NCI-H2196 treated with DMSO at 0.1 percent for 48 hours (cell line): ENCODE data around the gene RILPL1.
A peak's percentile ranks its signal among the peaks of the same experiment; 100 is the strongest.
"Not testable (repeated sequence)": the region's sequence is repeated elsewhere in the genome, so short reads cannot be mapped to it uniquely, and the experiment has no call there.

ENCODE experiments used
- DNase-seq: peaks from one replicate; lab custom pipeline; 2025; ENCODE audit not compliant: unreplicated experiment; lab: John Stamatoyannopoulos, UW

Gene RILPL1

DNA sequence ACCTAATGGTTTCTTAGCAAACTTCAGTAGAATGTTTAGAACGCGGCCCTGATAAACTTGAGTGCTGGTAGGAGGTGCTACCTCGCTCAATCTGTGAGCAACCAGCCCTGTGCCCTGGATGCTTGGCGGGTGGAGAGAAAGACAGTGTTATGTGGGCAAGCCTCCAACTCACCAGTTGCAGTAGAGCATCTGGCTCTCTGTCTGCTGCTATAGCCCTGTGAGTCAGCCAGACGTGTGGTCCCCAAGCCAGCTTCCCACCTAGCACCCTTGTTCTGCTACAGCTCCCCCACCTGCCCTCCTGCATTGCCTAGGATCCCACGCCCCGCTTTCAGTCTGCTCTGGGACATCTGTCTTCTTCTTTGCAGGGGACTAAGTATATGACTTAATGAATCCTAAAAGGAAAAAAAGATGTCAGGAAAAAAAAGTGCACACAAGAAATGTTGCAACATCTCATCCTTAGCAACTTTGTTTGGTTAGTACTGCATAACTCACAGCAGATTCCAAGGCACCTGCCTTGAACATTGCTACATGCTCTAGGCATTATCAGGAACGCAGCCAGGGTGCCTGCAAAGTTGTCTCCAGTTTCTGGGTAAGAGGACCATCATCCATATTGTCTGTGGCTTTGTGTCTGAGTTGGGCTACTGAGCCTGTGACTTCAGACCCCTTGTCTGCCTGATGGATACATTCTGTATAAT lies 62.0 kb downstream of the RILPL1 start:
- DNase-seq, result no peak

DNA sequence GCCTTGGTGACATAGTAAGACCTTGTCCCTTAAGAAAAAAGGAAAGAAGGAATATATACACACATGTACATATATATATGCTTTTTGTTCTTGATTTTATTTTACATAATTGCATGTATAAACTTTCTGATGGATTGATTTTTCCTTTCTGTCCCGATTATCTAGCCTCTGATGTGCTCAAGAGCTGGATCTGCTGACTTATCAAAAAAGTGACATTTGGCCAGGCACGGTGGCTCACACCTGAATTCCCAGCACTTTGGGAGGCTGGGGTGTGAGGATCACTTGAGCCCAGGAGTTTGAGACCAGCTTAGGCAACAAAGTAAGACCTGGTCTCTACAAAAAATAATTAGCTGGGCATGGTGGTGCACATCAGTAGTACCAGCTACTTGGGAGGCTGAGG lies 63.5 kb downstream of the RILPL1 start:
- no peak for DNase-seq

DNA sequence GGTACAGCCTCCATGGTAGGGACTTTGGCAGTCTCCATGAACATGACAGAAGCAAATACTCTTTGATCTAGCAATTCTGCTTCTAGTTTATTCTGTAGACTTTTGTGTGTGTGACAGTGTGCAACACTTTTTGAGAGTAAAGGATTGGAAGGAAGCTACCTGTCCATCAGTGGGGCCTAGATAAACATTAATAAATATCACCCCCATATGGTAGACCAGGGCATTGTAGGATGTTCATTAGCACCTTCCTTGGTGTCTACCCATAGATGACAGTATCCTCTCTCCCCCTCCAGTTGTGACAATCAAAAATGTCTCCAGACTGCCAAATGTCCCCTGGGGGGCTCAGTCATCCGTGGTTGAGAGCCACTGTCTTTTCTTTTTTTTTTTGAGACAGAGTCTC lies 64.7 kb downstream of the RILPL1 start:
- DNase-seq, result no peak

DNA sequence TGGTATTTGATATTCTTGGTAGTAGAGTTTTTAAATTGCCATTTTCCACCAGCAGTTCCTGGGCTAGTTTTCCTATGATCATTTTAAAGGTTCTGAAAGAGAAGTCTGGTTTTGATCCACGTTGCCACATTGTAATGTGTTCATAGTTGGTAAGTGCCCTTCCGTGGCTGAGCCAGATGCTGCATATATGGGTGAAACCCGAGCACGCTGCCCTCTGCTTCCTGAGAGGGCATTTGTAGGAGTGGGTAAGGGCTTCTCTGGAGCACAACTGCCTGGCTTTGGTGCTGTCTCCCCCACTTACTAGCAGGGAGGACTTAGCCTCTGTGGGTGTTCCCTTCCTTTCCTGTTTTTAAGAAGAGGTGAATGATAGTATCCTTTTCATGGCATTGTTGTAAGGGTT lies 68.4 kb downstream of the RILPL1 start:
- DNase-seq, result no peak

DNA sequence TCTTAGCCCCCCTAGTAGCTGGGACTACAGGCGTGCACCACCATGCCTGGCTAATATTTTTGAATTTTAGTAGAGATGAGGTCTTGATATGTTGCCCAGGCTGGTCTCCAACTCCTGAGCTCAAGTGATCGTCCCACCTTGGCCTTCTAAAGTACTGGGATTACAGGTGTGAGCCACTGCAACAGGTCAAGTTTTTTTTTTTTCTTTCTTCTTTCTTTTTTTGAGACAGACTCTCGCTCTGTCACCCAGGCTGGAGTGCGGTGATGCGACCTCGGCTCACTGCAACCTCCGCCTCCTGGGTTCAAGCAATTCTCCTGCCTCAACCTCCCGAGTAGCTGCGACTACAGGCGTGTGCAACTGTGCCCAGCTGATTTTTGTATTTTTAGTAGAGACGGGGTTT lies 70.3 kb downstream of the RILPL1 start:
- DNase-seq, result not testable (repeated sequence)

DNA sequence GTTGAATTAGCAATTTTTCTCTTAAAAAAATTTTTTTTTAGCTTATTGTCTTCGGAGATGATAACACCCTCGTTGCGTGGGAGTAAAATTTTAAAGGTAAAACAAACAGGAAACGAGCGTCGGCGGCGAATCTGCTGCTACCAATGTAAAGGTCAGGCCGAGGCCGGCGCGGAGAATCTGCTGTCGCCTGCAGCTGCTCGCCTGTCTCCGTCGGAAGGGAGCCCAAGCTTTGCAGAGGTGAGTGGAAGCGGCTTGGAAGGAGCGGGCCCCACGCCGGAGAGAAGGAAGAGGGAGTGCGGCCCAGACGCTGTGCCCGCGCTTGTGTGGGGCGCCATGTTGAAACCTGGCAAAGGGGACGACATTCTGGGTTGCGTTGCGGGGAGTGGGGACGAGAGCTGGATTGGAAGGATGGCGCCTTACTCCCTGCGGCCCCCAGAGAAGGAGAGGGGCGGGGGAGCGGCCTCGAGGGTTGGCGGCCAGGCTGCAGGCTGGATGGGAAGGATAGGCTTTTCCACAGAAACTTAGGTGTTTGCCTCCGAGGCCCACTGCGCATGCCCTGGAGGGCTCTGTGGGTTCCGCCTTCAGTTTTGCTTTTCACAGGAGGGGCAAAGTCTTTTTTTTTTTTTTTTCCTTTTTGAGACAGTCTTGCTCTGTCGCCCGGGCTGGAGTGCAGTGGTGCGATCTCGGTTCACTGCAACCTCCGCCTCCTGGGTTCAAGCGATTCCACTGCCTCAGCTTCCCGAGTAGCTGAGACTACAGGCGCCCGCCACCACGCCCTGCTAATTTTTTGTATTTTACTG lies 75.3 kb downstream of the RILPL1 start, which contains the start of gene SNRNP35:
TSS of gene SNRNP35 (plus strand) at position 160 of the 800 bp plus-strand sequence. CDS start 7,402 bp downstream, outside the sequence.
- DNase-seq, result peak; percentile 70

DNA sequence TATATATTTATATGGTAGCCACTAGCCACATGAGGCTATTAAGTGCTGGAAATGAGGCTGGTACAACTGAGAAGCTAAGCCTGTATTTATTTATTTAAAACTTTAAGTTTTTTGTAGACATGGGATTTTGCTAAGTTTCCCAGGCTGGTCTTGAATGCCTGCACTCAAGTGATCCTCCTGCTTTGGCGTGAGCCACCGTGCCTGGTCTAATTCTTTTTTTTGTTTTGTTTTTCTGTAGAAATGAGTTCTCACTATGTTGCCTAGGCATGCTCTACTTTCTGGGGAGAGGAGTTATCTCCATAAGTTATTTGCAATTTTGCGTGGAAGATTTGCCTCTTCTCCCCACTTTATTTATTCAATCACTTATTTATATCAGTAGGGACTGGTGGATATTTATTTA lies 80.4 kb downstream of the RILPL1 start:
- DNase-seq, result no peak

DNA sequence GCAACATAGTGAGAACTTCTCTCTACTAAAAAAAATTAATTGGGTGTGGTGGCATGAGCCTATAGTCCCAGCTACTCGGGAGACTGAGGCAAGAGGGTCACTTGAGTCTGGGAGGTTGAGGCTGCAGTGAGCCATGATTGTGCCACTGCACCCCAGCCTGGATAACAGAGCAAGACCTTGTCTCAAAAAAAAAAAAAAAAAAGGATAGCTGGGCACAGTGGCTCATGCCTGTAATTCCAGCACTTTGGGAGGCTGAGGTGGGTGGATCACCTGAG lies 81.3 kb downstream of the RILPL1 start:
- DNase-seq, result not testable (repeated sequence)

DNA sequence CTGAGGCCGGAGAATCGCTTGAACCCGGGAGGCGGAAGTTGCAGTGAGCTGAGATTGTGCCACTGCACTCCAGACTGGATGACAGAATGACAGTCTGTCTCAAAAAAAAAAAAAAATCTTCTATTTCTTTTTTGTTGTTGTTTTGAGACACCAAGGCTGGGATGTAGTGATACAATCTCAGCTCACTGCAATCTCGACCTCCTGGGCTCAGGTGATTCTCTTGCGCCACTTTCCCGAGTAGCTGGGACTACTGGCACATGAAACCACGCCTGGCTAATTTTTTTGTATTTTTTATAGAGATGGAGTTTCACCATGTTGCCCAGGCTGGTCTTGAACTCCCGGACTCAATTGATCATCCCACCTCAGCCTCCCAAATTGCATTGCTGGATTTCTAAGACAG lies 82.9 kb downstream of the RILPL1 start:
- DNase-seq, result no peak

DNA sequence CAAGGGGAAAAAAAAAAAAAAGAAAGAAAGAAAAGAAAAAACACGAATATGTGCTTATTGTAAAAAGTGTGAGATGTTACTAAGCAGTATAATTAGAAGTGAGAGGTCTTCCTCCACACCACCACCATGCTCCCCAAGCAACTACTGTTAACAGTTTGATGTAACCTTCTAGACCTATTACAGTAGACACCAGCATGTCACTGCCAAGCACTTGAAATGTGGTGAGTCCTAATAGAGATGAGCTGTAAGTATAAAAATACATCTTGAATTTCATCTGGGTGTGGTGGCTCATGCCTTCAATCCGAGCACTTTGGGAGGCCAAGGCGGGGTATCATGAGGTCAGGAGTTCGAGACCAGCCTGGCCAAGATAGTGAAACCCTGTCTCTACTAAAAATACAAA lies 83.7 kb downstream of the RILPL1 start:
- no peak for DNase-seq

DNA sequence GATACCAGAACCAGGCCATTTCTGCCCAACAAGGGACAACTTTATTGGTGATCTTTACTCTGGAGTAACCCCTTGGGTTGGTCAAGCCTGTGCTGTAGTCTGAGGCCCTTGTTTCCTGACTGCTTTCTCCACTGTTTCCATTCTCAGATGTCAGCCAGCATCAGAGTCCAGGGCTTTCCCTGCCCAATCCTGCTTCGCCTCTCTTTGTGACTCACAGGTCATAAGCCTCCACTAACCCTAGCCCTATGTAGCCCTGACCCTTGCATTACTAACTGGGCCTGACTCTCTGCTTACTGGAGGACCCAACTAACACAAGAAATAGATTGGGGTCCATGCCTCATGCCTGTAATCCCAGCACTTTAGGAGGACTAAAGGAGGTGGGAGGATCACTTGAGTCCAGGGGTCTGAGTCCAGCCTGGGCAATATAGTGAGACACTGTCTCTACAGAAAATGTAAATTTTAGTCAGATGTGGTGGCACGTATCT lies 84.2 kb downstream of the RILPL1 start:
- no peak for DNase-seq

DNA sequence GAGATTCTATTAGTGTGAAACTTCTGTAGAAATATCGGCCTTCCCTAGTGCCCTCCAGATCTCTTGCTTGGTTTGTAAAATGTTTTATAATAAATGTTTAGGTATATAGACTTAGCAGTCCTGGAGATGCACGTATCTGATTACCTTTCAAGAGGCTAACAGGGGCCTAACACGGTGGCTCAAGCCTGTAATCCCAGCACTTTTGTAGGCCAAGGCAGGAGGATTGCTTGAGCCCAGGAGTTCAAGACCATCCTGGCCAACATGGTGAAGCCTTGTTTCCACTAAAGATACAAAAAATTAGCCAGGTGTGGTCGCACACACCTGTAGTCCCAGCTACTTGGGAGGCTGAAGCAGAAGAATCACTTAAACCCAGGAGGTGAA lies 87.2 kb downstream of the RILPL1 start:
- no peak for DNase-seq

DNA sequence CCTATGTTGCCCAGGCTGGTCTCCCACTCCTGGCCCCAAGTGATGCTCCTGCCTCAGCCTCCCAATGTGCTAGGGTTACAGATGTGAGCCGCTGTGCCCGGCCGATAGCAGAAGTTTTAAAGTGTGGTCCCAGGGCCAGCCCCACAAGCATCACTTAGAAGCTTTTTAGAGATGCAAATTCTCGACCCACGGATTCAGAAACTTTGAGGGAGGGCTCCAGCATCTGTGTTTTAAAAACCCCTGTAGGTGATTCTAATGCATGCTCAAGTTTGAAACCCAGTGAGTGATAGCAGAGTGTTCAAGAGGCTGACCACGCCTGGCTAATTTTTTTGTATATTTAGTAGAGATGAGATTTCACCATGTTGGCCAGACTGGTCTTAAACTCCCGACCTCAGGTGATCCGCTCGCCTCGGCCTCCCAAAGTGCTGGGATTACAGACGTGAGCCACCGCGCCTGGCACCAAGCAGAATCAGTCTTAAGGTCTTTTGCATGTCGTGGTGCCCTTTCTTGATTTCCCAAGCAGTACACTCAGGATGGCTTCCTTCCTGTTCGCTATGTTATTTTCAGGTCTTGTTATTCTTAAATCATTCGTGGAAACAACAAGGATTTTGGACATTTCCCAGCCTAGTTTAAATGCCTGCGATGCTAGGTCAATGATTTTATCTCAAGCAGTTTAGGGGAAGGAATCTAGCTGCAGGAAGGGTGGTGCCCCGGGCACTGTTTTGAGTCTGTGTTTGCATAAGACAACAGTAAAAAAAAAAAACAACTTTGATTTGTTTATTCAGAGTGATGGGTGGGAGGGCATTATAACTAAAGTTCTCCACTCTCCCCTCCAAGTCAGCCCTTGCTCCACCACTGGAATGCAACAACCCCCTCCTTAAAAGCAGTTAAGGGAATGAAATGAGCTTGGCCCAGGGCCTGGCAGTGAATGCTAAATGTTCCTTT lies 87.9 kb downstream of the RILPL1 start:
- DNase-seq, result no peak

DNA sequence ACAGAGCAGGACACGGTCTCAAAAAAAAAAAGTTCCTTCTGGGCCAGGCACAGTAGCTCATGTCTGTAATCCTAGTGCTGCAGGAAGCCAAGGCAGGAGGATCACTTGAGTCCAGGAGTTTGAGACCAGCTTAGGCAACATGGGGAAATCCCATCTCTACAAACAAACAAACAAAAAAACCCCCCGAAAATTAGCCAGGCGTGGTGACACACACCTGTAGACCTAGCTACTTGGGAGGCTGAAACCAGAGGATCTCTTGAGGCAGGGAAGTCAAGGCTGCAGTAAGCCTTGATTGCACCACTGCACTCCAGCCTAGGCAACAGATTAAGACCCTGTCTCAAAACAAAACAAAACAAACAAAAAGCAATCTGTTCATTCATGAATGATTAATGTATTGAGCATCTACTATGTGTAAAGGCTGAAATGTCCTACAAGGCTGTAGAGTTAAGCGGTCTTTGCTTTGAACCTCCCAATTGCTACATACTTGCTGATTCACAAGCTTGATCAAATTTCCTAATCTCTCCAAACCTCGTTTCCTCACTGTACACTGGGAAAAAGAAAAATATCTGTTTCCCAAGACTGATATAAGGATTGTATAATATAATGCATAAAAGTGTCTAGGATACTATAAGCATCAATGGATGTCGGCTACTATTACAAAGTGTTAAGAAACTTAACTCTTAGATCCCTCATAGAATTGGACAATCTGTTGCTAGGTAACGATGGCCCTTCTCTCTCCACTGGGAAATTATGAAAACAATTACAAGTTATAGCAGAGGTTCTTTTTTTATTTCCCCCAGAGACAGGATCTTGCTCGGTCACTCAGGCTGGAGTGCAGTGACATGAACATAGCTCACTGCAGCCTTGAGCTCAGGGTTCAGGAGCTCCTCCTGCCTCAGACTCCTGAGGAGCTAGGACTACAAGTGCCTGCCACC lies 89.2 kb downstream of the RILPL1 start:
- DNase-seq, result no peak

DNA sequence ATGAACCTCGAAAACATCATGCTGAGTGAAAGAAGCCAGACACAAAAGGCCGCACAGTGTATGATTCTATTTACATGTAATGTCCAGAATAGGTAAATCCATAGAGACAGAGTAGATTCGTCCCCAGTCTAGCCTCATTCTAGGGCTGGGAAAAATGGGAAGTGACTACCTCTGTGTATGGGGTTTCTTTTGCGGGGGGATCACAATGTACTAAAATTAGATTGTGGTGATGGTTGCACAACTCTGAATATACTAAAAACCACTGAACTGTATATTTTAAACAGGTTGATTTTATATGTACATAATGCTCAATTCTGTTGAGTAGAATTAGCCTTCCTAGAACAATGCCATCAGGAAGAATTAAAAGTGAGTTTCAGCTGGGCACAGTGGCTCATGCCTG lies 90.7 kb downstream of the RILPL1 start:
- DNase-seq, result no peak

DNA sequence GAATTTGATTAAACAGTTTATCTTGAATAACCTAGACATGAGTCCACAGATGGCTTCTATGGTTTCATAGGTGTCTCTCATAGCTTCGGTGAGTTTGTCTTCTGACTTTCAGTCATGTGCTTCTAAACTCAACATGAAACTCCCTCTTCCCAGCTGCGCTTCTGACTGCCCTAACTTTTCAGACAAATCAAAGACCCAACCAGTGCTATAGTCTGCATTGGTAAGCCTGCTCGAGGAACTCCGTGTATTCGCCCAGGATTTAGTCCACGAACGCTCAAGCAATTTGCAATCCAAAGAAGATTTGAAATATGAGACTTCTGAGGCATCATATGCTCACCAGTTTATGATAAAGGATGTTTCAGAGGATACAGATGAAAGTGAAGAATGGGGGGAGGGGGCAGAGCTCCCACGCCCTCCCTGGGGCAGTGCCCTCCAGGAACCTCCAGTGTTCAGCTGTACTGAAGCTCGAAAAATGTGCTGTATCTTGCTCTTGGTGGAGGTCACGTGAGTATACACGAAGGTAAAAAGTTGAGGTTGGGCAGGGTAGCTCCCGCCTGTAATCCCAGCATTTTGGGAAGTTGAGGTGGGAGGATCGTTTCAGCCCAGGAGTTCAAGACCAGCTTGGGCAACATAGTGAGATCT lies 91.9 kb downstream of the RILPL1 start:
- no peak for DNase-seq

DNA sequence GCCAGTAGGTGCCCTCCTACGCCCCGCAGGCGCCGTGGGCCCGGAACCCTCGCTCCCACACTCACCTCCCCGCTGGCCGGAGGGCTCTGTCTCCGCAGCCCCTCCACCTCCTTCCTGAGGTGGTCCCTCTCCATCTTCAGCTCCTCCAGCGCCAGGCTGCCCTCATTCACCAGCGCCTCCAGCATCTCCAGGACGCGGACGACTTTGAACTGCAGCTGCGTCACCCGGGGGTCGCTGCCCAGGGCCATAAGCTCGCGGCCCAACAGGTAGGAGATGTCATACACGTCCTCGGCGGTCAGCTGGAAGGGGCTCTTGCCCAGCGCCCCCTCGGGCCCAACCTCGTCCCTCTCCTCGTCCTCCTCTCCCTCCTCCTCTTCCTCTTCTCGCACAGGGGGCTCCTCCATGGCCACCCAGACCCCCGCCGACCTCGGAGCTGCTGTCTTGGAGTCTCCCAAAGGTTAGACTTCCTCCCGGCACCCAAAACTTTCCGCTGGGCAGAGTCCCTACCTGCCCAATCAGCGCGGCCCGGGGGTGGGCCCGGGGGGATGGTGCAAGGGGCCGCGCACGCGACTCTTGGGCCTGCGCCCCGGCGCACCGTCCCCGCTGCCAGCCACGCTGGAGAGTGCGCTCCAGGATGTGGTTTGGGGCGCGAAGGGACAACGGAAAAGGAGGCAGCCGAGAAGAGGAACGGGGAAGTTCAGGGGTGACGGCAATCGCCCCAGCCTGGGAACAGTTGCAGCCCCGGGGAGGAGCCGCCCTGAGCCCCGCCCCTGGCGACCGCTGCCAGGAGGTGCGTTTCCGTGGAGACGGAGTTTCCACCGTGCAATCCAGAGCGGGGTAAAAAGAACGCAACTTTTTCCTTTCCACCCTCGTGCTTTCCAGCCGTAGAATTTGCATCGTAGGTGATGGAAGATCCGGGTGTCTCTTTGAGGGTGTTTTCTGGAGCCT lies 97.2 kb downstream of the RILPL1 start, which contains the start of gene RILPL2:
TSS of gene RILPL2 (minus strand) at position 668 of the 948 bp plus-strand sequence. CDS start at position 404, 264 bp downstream.
- peak; percentile 52 for DNase-seq

DNA sequence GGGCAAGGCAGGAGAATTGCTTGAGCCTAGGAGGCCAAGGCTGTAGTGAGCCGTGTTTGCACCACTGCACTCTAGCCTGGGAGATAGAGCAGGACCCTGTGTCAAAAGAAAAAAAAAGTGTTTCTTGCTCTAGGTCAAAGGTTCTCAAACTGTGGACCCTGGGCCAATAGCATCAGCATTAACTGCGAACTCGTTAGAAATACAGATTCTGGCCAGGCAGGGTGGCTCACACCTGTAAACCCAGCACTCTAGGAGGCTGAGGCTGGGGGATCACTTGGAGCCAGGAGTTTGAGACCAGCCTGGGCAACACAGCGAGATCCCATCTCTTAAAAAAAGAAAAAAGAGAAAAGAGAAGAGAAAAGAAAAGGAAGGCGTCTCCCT lies 97.9 kb downstream of the RILPL1 start:
- DNase-seq, result no peak

DNA sequence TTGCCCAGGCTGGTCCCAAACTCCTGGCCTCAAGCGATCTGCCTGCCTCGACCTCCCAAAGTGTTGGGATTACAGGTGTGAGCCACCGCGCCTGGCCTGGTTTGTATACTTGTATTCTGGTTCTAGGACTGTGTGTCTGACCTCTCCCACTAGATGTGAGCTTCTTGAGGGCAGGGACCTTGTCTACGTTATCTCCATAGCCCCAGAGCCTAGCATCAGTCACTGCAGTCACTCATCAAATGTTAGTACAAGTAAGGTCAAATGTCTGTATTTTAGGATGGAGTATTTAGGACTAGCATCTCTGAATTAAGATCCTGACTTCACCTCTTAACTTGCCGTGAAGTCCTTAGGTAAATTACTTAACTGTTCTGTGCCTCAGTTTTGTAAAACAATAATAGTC lies 99.9 kb downstream of the RILPL1 start:
- no peak for DNase-seq
